ENCODE measurements around the gene CASP6. TPM values are rescaled to one million over a fixed set of nuclear protein-coding genes. Genes with fewer than 3 reads are reported as not detected.

Gene CASP6
- polyA plus RNA-seq (2012; ENCODE audit: insufficient read length, low read depth), result 9.1 TPM

DNA sequence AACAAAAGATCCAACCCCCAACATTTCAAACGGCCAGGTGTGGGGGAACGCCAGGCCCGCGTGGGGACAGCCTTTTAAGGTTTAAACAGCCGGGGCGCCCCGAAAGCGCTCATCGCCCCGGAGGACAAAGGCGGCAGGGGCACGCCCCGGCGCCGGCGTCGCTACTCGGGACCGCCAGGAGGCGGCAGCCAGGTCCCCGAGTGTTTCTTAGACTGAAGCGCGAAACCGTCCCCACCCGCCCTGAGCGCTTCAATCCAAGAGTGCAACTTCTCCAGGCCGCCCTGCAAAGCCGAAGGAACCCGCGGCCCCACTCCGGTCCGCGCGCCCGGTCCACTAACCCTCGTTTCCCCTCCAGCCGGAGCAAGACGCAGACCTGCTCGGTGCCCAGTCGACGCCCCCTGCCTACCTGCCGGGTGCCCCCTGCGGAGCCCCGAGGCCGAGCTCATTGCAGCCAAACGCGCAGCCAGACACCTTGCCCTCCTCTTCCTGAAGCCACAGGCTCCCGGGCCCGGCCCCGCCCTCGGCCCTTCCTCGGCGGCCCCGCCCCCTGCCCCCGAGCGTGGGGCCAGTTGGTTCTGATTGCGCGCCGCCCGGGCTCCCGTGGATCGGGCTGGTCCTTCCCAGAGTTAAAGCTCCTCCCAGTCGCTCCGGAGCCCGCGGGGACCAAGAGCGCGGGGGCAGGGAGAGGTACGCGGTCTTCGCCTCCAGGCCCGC, at the start of gene CASP6:
CASP6 (minus strand) TSS at position 496 of the 714 bp plus-strand sequence; CDS start at position 446, 50 bp downstream.
- TF ChIP-seq SIN3A (IDR thresholded peaks at IDR 0.05; ENCODE audit: borderline replicate concordance, insufficient read depth, low read length) (no peak), FOXP2 (optimal IDR thresholded peaks at IDR 0.05; ENCODE audit: borderline replicate concordance, extremely low read depth, extremely low read length, insufficient read depth) (no peak), REST (IDR thresholded peaks at IDR 0.05; ENCODE audit: insufficient read depth in 1 of 2, low read depth in 2 of 2, low read length in 2 of 2) (no peak), TAF1 (IDR thresholded peaks at IDR 0.05; ENCODE audit: borderline replicate concordance, insufficient read depth, low read length) (no peak)

DNA sequence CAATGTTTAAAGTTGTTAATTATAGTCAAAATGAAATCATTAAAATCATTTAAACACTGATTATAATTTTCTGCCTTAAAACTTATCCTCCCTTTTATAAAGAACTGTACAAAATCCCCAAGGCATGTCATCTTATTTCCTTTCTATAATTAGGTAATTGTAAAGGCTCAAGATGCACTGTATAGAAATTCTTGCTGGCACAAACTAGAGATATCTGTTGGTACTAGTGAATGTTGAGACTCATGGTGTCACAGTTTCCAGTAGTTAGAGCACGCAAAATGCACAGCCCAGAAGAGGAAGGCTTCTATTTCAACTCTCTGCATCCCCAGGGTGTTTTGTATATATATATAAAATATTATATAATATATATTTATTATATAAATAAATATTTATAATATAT, 49.3 kb upstream of the CASP6 start:
- TF ChIP-seq REST (IDR thresholded peaks at IDR 0.05; ENCODE audit: insufficient read depth in 1 of 2, low read depth in 2 of 2, low read length in 2 of 2) (no peak), FOXP2 (optimal IDR thresholded peaks at IDR 0.05; ENCODE audit: borderline replicate concordance, extremely low read depth, extremely low read length, insufficient read depth) (no peak), POLR2AphosphoS5 (IDR thresholded peaks at IDR 0.05; ENCODE audit: low read depth, low read length) (no peak), SIN3A (IDR thresholded peaks at IDR 0.05; ENCODE audit: borderline replicate concordance, insufficient read depth, low read length) (no peak), TAF1 (IDR thresholded peaks at IDR 0.05; ENCODE audit: borderline replicate concordance, insufficient read depth, low read length) (no peak)

- no peak for TF ChIP-seq REST (IDR thresholded peaks at IDR 0.05; ENCODE audit: insufficient read depth in 1 of 2, low read depth in 2 of 2, low read length in 2 of 2)
- TF ChIP-seq TAF1 (IDR thresholded peaks at IDR 0.05; ENCODE audit: borderline replicate concordance, insufficient read depth, low read length), result no peak
- no peak for TF ChIP-seq FOXP2 (optimal IDR thresholded peaks at IDR 0.05; ENCODE audit: borderline replicate concordance, extremely low read depth, extremely low read length, insufficient read depth)
- TF ChIP-seq POLR2AphosphoS5 (IDR thresholded peaks at IDR 0.05; ENCODE audit: low read depth, low read length), result no peak
- no peak for TF ChIP-seq SIN3A (IDR thresholded peaks at IDR 0.05; ENCODE audit: borderline replicate concordance, insufficient read depth, low read length)
Observed at GRCh38 chr4:109751852-109752251, 48.6 kb upstream of the CASP6 start.

DNA sequence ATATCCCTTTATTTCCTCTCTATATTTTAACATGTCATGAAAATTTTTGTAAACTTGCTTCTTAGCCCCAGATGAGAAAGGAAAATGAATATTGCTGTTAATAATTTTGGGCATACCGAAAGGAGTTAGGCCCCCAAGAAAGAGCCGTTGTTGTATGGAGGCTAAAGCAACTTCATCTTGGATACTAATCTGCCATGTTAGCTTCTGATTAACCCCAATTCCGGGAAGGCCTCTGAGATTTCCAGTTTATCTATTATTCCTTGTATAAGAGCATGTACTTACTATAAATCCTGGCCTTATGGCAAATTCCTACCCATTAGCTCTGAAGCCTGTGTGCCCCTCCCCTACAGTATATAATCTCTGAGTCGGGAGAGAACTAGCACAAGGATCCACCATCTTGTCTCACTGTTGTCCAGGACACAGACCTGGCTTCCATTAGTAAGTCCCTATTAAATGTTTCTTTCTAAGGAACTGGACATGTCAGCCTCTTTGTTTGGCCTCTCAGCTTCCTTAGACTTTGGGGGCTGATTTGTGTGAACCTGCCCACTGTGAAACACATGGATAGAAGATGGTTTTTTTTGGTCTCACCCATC, 47.5 kb upstream of the CASP6 start:
- TF ChIP-seq FOXP2 (optimal IDR thresholded peaks at IDR 0.05; ENCODE audit: borderline replicate concordance, extremely low read depth, extremely low read length, insufficient read depth), result no peak
- TF ChIP-seq TAF1 (IDR thresholded peaks at IDR 0.05; ENCODE audit: borderline replicate concordance, insufficient read depth, low read length), result no peak
- TF ChIP-seq SIN3A (IDR thresholded peaks at IDR 0.05; ENCODE audit: borderline replicate concordance, insufficient read depth, low read length), result no peak
- no peak for TF ChIP-seq REST (IDR thresholded peaks at IDR 0.05; ENCODE audit: insufficient read depth in 1 of 2, low read depth in 2 of 2, low read length in 2 of 2)
- TF ChIP-seq POLR2AphosphoS5 (IDR thresholded peaks at IDR 0.05; ENCODE audit: low read depth, low read length), result no peak

Data from PFSK-1 (cell line).